ENCODE results near the gene BCL2L1.
A peak's percentile ranks its signal among the peaks of the same experiment; 100 is the strongest.
"Not testable (repeated sequence)": the region's sequence is repeated elsewhere in the genome, so short reads cannot be mapped to it uniquely, and the experiment has no call there.

Gene BCL2L1

DNA sequence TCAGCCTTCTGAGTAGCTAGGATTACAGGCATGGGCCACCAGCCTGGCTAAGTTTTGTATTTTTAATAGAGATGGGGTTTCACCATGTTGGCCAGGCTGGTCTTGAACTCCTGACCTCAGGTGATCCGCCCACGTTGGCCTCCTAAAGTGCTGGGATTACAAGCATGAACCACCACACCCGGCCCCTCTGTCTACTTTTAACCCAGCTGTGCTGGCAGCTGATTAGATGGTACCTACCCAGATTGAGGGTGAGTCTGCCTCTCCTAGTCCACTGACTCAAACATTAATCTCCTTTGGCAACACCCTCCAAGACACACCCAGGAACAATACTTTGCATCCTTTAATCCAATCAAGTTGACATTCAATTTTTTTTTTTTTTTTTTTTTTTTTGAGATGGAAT is 74.6 kb downstream of the BCL2L1 start:
- not testable (repeated sequence) for DNase-seq (ENCODE audit: low read depth)

DNA sequence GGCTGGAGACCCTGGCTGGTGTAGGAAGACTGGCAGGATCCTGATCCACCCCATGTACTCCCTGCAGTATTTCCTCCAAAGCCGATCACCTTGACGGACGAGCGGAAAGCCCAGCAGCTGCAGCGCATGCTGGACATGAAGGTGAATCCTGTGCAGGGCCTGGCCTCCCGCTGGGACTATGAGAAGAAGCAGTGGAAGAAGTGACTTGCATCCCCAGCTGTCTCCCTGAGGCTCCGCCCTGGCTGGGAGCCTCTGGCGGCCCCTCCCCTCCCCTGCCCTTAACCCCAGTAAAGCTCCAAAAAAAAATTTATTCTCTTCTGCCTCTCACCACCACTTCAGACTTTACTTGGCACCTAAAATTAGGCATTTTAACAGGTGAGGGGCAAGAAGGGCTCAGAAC is 78.0 kb downstream of the BCL2L1 start:
- no peak for DNase-seq (ENCODE audit: low read depth)

DNA sequence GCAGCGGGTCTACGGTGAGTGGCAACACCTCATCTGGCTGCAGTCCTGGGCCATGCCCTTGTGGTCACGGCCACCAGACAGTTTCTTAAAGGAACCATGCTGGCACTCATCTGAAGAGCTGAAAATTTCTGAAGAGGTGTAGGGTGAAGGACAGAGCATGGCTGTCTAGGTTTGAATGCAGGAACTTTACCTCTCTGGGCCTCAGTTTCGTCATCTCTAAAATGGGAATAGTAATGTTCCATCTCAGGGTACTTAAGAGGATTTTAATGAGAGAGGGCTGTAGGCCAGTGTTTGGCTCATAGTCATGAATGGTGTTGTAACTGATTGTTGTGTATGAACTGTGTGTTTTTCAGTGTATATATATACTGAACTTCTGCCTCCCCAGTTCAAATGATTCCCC is 79.1 kb downstream of the BCL2L1 start:
- DNase-seq (ENCODE audit: low read depth), result no peak

DNA sequence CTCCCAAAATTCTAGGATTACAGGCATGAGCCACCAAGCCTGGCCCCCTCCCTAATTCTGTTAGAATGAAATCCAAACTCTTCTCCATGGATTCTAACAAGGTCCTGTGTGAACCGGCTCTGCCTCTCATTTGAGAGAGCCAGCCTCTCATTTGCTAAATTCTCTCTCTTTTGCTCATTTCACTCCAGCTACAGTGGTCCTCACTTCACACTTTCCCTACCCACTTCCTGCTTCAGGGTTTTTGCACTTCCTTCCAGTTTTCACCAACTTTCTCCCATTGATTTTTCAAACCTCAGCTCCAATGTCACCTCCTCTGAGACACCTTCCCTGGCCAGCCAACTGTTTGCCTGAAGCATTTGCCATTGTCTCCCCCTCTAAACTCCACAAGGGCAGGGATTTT is 79.8 kb downstream of the BCL2L1 start:
- no peak for DNase-seq (ENCODE audit: low read depth)

DNA sequence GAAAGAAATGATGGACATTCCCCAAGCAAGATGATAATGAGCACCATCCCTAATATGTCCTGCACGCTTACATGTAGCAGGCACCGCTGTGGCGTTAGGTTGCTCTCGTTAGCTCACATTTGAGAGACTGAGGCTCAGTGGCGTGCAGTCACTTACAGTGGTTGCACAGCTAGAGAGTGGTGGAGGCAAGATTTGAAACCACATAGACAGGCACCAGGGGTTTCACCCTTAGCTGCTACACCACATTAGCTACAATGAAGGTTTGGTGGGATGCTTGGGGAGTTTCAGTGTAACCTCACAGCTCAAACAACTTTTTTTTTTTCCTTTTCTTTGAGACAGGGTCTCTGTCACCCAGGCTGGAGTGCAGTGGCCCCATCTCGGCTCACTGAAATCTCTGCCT is 81.3 kb downstream of the BCL2L1 start:
- no peak for DNase-seq (ENCODE audit: low read depth)

DNA sequence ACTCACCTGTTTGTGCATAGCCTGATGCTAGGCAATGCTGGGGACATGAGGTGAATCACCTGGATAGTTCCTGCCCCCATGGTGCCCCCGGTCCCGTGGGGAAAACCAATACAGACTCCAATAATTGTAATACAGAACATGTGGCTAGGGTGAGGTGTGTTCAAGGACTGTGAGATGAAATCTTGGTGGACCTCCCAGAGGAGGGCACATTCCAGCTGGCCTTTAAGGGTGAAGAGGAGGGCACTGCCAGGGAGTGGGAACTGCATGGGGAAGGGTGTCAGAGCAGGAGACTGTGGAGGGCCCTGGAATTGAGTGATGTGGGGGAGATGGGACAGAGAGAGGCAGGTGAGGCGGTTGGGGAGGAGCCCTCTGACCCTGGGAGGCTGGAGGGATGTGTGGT is 82.4 kb downstream of the BCL2L1 start:
- no peak for DNase-seq (ENCODE audit: low read depth)

DNA sequence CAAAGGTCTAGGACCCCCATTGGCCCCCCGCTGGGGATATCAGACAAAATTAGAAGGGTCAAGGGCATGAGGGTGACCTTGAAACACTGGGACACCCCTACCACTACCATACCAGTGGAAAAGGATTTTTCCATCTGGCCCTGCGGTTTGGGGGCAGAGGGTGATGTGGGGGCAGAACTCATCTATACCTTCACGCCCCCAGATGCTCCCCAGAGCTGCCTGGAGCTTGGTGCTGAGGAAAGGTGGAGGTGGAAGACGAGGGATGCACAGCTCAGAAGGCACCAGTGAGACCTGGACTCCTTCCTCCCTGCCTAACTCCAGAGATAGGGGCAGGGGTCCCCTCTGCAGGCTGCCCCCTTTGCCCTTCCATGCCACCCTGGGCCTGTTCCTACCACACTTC is 83.9 kb downstream of the BCL2L1 start:
- DNase-seq (ENCODE audit: low read depth), result no peak

DNA sequence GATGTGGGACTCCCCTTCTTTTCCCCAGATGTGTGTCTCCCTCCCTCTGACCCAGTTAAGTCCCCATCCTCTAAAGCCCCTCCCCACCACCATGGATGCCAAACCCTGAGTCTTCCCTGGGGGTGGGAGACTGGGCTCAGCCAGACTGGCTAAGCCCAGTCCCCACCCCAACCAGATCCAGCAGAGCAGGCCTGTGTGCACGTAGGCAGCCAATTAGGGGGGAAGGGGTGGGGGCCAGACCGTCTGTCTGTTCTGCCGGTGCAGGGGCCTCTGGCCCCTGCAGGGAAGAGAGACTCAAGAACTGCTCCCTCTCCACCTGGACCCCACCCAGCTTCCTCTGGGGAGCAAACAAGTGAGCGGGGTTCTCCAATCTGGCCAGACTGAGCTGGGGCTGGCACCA is 84.4 kb downstream of the BCL2L1 start:
- no peak for DNase-seq (ENCODE audit: low read depth)

DNA sequence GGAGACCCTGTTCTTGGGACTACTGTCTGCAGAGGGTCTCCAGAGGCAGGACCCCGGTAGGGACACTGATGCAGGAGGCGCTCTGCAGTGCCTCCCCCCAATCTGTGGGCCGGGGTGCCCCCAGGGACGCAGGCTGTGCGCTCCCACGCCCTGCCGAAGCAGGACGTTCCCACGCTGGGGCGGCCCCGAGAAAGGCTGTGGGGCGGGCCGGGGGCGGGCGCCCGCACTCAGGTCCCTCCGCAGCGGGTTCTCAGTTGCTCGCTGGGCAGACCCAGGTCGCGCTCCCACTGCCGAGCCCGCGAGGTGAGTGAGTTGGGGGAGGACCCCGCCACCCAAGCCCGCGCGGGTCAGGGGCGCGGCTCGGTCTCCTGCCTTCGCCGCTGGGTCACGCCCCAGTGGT is 85.0 kb downstream of the BCL2L1 start, which contains the start of gene COX4I2:
Gene COX4I2, plus strand, starts transcription at position 253 of the 400 bp plus-strand sequence. CDS start 1,106 bp downstream, outside the sequence.
- no peak for DNase-seq (ENCODE audit: low read depth)

DNA sequence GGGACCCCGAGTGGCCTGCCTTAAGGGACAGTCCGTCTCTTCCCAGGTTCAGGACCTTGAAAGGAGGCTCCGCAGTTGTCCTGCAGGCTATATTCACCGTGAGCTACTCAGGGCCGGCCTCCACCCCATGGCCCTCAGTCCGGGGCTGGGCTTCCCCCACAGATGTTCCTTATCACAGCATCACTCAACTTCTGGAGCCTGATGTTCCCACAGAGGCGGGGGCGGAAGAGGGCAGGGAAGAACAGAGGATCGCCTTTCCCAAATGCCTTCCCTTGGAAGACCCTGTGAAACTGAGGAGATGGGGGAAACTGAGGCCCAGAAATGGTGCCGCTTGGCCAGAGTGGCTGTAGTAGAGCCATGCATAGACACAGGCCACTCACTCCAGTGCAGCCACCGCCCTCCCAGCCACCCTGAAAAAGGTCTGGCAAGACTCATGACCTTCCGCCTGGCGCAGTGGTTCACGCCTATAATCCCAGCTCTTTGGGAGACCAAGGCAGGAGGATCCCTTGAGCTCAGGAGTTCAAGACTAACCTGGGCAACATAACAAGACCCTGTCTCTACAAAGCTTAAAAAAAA is 89.2 kb downstream of the BCL2L1 start:
- no peak for DNase-seq (ENCODE audit: low read depth)

DNA sequence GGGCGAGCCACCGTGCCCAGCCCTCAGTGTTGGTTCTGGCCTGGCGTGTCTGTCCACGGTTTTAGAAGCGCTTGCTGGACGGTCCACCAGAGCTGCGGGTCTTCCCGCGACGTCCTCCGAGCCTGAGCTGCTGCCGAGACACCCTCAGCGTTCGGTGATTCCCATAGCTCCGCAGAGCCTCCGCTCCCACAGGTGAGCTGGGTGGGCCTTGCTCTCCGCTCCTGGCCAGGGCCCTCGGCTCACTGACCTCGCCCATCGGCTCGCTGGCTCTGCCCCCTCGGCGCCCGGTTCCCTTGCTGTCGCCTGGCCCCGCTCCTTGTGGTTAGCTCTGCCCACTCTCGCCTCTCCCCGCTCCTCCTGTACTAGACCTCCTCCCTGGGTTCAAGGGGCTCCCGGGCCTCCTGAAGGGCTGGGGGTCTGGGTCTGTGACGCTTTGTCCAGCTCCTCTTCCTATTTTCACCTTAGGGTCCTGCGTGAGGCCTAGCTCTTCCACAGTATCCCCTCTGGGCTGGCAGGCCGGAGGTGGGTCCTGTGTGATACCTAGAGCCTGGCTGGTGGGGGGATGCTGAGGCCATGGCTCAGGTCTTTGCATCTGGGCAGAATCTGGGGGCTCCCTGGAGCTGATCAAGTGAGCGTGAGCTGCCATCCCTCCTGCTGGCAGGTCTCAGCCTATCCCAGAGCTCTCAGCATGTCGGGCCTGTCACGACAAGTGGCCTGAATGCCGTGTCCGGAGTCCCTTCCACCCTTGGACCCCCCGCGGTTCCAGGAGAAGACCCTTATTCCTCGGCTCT is 89.9 kb downstream of the BCL2L1 start:
- DNase-seq (ENCODE audit: low read depth), result no peak

DNA sequence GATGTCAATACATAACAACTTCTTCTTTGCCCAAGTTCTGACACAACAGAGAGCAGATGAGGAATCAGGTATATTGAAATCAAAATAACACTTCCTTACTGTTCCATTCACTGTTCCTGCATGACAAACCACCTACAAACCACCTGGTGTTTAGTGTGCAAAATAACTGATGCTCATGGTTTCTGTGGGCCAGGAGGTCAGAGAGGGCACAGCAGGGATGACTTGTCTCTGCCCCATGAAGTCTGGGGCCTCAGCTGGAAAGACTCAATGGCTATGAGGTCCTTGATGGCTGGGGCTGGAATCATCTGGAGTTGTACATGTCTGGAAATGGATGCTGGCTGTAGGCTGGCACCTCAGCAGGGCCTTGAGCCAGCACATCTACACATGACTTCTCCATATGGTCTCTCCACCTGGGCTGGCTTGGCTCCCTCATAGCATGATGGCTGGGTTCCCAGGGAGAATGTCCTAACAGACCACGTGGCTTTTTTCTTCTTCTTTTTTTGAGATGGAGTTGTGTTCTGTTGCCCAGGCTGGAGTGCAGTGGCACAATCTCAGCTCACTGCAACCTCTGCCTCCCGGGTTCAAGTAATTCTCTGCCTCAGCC is 92.4 kb downstream of the BCL2L1 start:
- DNase-seq (ENCODE audit: low read depth), result peak; percentile 11

DNA sequence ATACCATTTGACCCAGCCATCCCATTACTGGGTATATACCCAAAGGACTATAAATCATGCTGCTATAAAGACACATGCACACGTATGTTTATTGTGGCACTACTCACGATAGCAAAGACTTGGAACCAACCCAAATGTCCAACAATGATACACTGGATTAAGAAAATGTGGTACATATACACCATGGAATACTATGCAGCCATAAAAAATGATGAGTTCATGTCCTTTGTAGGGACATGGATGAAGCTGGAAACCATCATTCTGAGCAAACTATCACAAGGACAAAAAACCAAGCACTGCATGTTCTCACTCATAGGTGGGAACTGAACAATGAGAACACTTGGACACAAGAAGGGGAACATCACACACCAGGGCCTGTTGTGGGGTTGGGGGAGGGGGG is 94.6 kb downstream of the BCL2L1 start:
- not testable (repeated sequence) for DNase-seq (ENCODE audit: low read depth)

DNA sequence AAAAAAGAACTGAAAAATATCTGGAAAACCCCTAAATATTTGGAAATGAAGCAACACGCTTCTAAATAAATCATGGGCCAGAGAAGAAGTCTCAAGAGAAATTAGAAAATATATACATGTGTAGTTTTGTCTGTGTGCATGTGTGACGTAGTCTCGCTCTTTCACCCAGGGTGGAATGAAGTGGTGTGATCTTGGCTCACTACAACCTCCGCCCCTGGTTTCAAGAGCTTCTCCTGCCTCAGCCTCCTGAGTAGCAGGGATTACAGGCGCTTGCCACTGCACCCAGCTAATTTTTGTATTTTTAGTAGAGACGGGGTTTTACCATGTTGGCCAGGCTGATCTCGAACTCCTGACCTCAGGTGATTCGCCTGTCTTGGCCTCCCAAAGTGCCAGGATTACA is 96.1 kb downstream of the BCL2L1 start:
- not testable (repeated sequence) for DNase-seq (ENCODE audit: low read depth)

DNA sequence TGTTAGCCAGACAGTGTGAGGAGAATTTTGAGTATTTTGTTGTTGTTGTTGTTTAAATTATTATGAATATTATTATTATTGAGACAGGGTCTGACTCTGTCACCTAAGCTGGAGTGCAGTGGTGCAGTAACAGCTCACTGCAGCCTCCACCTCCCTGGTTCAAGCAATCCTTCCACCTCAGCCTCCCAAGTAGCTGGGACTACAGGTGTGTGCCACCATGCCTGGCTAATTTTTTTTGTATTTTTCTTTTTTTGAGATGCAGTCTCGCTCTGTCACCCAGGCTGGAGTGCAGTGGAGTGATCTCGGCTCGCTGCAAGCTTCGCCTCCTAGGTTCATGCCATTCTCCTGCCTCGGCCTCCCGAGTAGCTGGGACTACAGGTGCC is 99.6 kb downstream of the BCL2L1 start:
- DNase-seq (ENCODE audit: low read depth), result not testable (repeated sequence)

DNA sequence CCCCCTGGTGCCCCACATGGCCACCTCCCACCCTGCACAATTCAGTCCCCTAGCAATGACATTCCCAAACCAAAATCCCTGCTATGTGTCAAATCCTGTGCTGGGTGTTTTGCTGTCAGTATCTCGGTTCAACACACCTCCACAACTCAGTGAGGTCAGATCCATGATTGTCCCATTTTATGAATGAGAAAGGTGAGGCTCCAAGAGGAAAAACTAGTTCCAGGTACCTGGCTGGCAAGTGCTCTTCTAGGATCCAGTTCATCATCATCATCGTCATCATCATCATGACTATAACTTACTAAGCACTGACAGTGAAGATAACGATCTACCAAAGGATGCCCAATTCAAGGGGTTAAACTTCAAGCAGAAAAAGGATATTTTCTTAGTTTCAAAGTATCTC is 102.4 kb downstream of the BCL2L1 start:
- DNase-seq (ENCODE audit: low read depth), result no peak

DNA sequence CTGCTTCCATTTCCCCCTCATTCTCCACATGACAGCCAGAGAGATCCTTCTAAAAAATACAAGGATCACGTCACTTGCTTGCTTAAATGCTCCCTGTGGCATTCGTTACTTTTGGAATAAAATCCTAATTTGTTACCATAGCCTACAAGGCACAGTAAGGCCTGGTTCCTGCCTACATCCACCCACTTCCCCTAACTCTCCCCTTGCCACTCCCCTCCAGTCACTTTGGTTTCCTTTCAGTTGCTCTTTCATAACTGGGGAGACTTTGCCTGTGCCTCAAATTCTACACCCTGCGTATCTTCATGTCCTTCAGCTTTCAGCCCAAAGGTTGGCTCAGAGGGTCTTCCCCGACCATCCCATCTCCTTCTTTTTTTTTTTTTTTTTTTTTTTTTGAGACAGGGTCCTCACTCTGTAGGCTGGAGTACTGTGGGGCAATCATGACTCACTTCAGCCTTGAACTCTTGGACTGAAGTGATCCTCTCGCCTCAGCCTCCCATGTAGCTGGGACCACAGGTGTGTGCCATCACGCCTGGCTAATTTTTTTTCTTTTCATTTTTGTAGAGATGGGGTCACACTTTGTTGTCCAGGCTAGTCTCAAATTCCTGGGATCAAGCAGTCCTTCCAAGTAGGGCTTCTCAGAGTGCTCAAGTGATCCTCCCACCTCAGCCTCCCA is 105.1 kb downstream of the BCL2L1 start:
- no peak for DNase-seq (ENCODE audit: low read depth)

DNA sequence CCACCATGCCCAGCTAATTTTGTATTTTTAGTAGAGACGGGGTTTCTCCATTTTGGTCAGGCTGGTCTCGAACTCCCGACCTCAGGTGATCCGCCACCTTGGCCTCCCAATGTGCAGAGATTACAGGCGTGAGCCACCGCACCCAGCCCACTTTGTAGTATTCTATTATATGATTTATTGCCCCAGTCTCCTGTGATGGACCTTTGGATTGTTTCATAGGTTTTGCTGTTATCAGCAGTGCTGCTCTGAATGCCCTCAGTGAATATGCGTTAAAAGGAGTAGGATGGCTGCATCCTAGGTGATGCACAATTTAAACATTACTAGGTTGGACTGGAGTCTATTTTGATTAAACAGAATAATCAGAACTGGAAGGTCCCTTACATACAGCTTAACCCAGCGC is 107.3 kb downstream of the BCL2L1 start:
- no peak for DNase-seq (ENCODE audit: low read depth)

Data from amniotic epithelial cell (primary cell).